HEK293T (cell line): ENCODE results near the gene NDUFV2.

Experiments
- CTCF ChIA-PET: fragments of 350-600 bp; formaldehyde crosslinking; extraction: SDS; loops from one replicate; lab custom pipeline; 2021; ENCODE audit warnings: antibody characterized with exemption, inconsistent platforms; lab: Yijun Ruan, JAX
- POLR2A ChIA-PET: fragments of 350-600 bp; formaldehyde crosslinking; extraction: SDS; loops from one replicate; lab custom pipeline; 2020; ENCODE audit warnings: antibody characterized with exemption, inconsistent platforms; lab: Yijun Ruan, JAX
- DNase-seq: peaks from one replicate; pipeline ENCODE4 v3.0.0; 2012; ENCODE audit warnings: mixed read lengths; ENCODE audit errors: extremely low spot score
- ARNT ChIP-seq: fragments of 450-650 bp; IDR thresholded peaks from 2 replicates; pipeline ENCODE4 v1.6.1; 2017; ENCODE audit warnings: mild to moderate bottlenecking
- BHLHE40 ChIP-seq: fragments of 450-650 bp; IDR thresholded peaks from 2 replicates; pipeline ENCODE4 v1.6.1; 2016; ENCODE audit warnings: mild to moderate bottlenecking, moderate library complexity, borderline replicate concordance
- CTBP1 ChIP-seq: fragments of 450-650 bp; IDR thresholded peaks from 2 replicates; pipeline ENCODE4 v1.6.1; 2016; ENCODE audit warnings: borderline replicate concordance
- ELF4 ChIP-seq: fragments of 450-650 bp; IDR thresholded peaks from 2 replicates; pipeline ENCODE4 v1.6.1; 2017; ENCODE audit warnings: antibody characterized with exemption
- FOXA1 ChIP-seq: fragments of 450-650 bp; IDR thresholded peaks from 2 replicates; pipeline ENCODE4 v1.6.1; 2016; ENCODE audit warnings: mild to moderate bottlenecking
- FOXK2 ChIP-seq: fragments of 450-650 bp; IDR thresholded peaks from 2 replicates; pipeline ENCODE4 v1.6.1; 2016; ENCODE audit warnings: mild to moderate bottlenecking
- FOXM1 ChIP-seq: fragments of 450-650 bp; IDR thresholded peaks from 2 replicates; pipeline ENCODE4 v1.6.1; 2017; ENCODE audit warnings: mild to moderate bottlenecking, borderline replicate concordance
- HDGF ChIP-seq: fragments of 450-650 bp; IDR thresholded peaks from 2 replicates; pipeline ENCODE4 v1.6.1; 2017; ENCODE audit warnings: antibody characterized with exemption, borderline replicate concordance
- L3MBTL2 ChIP-seq: fragments of 450-650 bp; conservative IDR thresholded peaks from 2 replicates; pipeline ENCODE4 v1.6.1; 2016; ENCODE audit warnings: mild to moderate bottlenecking
- LEF1 ChIP-seq: fragments of 450-650 bp; IDR thresholded peaks from 2 replicates; pipeline ENCODE4 v1.6.1; 2017; ENCODE audit warnings: mild to moderate bottlenecking, borderline replicate concordance
- SP1 ChIP-seq: fragments of 450-650 bp; IDR thresholded peaks from 2 replicates; pipeline ENCODE4 v1.6.1; 2017
- SUZ12 ChIP-seq: fragments of 450-650 bp; IDR thresholded peaks from 2 replicates; pipeline ENCODE4 v1.6.1; 2016; ENCODE audit warnings: mild to moderate bottlenecking
- TARDBP ChIP-seq: fragments of 450-650 bp; IDR thresholded peaks from 2 replicates; pipeline ENCODE4 v1.6.1; 2016
- ZNF384 ChIP-seq: fragments of 450-650 bp; IDR thresholded peaks from 2 replicates; pipeline ENCODE4 v1.6.1; 2016
- TF ChIP-seq, protein P1 (sequence below): fragments of 450-650 bp; IDR thresholded peaks from 2 replicates; pipeline ENCODE4 v1.6.1; 2016

NDUFV2 gene

DNA sequence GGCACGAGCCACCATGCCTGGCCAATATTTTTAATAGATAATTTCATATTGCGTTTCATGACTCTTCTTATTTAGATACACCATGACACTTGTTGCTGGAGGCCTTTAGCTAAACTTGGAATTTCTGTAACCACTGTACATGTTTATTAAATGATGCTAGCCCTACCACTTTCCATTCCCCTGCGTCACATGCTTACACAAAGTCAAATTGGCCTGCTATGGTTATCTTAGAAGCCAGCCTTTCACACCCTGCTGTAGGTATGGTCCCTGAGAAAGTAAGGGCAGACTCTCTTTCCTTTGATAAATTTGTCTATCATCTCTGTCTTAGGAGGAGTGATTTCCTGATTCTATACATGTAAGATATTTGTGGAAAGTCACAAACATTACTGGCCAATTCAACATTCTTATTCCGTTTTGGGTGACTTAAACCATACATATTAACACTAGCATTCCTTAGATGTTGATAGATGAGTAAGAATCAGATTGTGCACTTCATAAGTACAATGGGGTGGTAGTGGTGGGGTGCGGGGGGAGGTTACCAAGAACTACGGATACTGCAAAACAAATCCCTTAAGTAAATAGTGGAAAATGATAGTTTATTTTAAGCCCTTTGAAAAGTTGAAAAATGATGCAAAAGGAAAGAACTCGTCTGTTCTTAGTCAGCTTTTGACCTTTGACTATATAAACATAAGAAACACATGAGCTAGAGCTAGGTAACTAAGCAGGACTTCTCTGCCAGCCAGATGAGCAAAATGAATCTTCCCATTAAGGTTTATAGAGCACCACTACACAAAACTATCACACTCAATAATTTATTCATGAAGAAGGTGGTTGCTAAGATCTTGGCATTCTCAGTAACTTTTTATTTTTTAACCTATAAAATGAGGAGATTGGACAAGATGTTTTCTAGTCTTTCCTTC, 7.9 kb upstream of the NDUFV2 start:
- ChIA-PET CTCF (no interaction called here), POLR2A (interaction anchor here (1.2 kb wide), 1 partner anchor 8 kb away, joined by 3 read pairs; the partner anchor contains the start of gene NDUFV2)
- no peak for DNase-seq
- TF ChIP-seq L3MBTL2 (no peak), BHLHE40 (no peak), SP1 (no peak), TARDBP (no peak), ELF4 (no peak), FOXM1 (no peak), FOXA1 (no peak), LEF1 (no peak), FOXK2 (no peak)

DNA sequence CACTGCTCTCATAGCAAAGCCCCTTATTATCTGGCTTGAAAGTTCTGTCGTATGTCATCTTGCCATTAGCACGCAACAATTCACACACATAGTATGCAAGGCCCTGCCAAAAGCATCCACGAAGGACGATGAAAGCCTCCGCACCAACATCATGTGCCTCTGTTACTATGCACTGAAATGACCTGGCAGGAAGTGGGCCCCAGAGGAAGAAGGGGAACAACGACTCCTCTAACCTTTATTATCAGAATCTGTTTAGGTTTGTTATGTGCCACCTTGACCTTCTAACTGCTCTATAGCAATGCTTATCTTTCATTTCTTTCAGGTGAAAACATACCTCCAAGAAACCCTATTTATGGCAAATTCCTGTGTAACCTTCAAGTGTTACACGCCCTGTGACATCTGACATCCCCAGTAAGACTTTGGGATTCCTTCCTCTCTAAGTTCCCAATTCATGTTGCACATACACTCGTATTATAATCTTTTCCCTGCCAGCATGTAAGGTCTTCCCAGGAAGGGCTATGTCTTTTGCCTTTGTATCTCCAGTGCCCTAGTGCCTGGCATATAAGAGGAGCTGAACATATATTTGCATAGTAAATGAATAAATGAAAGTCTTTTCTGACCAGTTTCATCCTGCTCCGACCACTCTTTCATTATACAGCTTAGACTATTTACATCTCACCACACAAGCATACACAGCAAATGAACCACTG, 7.0 kb upstream of the NDUFV2 start:
- no peak for TF ChIP-seq SUZ12
- TF ChIP-seq FOXK2 = no peak
- no peak for TF ChIP-seq FOXA1
- TF ChIP-seq HDGF = no peak
- TF ChIP-seq, protein P1, sequence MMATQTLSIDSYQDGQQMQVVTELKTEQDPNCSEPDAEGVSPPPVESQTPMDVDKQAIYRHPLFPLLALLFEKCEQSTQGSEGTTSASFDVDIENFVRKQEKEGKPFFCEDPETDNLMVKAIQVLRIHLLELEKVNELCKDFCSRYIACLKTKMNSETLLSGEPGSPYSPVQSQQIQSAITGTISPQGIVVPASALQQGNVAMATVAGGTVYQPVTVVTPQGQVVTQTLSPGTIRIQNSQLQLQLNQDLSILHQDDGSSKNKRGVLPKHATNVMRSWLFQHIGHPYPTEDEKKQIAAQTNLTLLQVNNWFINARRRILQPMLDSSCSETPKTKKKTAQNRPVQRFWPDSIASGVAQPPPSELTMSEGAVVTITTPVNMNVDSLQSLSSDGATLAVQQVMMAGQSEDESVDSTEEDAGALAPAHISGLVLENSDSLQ = no peak
- no peak for TF ChIP-seq SP1
- TF ChIP-seq ZNF384 = no peak
- TF ChIP-seq FOXM1 = no peak
- TF ChIP-seq CTBP1 = no peak
- TF ChIP-seq BHLHE40 = no peak
- TF ChIP-seq ELF4 = no peak
- no peak for TF ChIP-seq LEF1
- no peak for TF ChIP-seq L3MBTL2
- DNase-seq = no peak
- ChIA-PET CTCF (no interaction called here), POLR2A (no interaction called here)

DNA sequence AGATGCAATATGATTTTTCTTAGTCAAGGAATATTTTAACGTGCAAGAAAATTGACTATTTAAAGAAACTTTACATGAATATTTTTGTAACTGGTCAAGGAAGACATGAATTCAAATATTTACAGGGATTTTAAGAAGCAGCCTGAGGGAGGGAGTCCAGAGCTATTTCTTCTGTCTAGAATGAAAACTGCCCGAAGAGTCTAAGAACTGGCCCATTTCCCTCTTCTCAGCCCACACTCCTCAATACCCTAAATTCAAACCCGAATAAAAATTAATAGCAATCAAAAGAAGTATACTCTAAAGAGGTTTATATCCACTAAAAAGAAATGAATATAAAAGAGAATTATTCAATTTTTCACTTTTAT, 6.5 kb upstream of the NDUFV2 start:
- POLR2A ChIA-PET = no interaction called here
- TF ChIP-seq BHLHE40 = no peak
- DNase-seq = no peak
- CTCF ChIA-PET = no interaction called here

GRCh38 chr18:9096685-9097084, 5.8 kb upstream of the NDUFV2 start:
- CTCF ChIA-PET = no interaction called here
- POLR2A ChIA-PET = no interaction called here
- TF ChIP-seq, protein P1 = no peak
- TF ChIP-seq ARNT (no peak), FOXM1 (no peak), TARDBP (no peak), SP1 (no peak), FOXA1 (no peak), HDGF (no peak), ZNF384 (no peak), BHLHE40 (no peak), ELF4 (no peak), L3MBTL2 (no peak), FOXK2 (no peak), SUZ12 (no peak)
- DNase-seq = no peak

DNA sequence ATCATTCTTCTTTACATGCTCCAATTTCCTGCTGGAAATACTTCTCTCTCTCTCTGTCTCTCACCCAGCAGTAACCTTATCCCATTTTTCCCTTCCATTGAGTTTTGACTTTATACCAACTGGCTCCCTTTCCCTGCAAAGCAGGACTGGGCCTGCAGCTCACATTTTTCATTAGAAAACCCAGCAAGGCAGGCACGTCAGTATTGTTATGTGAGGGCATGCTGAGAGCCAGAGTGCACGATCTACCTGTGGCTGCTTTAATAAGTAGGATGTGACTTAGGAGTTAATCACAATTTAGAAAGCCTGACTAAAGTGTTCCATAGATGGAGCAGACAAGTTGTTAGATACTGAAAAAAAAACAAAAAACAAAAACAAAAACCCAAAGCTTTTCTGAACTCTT, 5.2 kb upstream of the NDUFV2 start:
- CTCF ChIA-PET = no interaction called here
- no peak for DNase-seq
- POLR2A ChIA-PET = no interaction called here
- TF ChIP-seq HDGF (no peak), FOXM1 (no peak), SUZ12 (no peak), ELF4 (no peak), LEF1 (no peak), CTBP1 (no peak), FOXA1 (no peak)
- TF ChIP-seq, protein P1 = no peak

- no peak for DNase-seq
- ChIA-PET CTCF (no interaction called here), POLR2A (interaction anchor here (1.4 kb wide), 1 partner anchor 36 kb away, joined by 5 read pairs; the partner anchor contains the start of gene ANKRD12)
- TF ChIP-seq ZNF384 (no peak), ARNT (no peak), BHLHE40 (no peak), FOXM1 (no peak), LEF1 (no peak), HDGF (no peak), SP1 (no peak), L3MBTL2 (no peak), CTBP1 (no peak), FOXA1 (no peak)
Measured at GRCh38 chr18:9100796-9101195, 1.7 kb upstream of the NDUFV2 start.
